Astrocyte of the cerebellum (primary cell): ENCODE data around the gene PPP1R16B.

Experiments used
- DNase-seq: peaks from one replicate; pipeline ENCODE4 v3.0.0-alpha.2; 2011; ENCODE audit warnings: low read depth
- H3K4me3 ChIP-seq: 2 replicates; pipeline ENCODE4 v1.5.1; 2011; ENCODE audit warnings: mild to moderate bottlenecking, low read depth, low read length, moderate library complexity
- CTCF ChIP-seq: IDR thresholded peaks from 2 replicates; pipeline ENCODE4 v1.5.1; 2012; ENCODE audit warnings: low read length, low read depth, moderate library complexity, mild to moderate bottlenecking; ENCODE audit errors: missing control alignments
- in situ Hi-C: cut with HindIII; loops from 2 replicates; pipeline ENCODE4 v1.10.0; 2017; ENCODE audit warnings: low sequenced_read_pairs

PPP1R16B gene

GRCh38 chr20:38830356-38830755, 24.9 kb downstream of the PPP1R16B start:
- TF ChIP-seq CTCF = no peak
- no peak for DNase-seq
- H3K4me3 ChIP-seq = no peak overlapping the region
- in situ Hi-C loops = no loop called here

DNA sequence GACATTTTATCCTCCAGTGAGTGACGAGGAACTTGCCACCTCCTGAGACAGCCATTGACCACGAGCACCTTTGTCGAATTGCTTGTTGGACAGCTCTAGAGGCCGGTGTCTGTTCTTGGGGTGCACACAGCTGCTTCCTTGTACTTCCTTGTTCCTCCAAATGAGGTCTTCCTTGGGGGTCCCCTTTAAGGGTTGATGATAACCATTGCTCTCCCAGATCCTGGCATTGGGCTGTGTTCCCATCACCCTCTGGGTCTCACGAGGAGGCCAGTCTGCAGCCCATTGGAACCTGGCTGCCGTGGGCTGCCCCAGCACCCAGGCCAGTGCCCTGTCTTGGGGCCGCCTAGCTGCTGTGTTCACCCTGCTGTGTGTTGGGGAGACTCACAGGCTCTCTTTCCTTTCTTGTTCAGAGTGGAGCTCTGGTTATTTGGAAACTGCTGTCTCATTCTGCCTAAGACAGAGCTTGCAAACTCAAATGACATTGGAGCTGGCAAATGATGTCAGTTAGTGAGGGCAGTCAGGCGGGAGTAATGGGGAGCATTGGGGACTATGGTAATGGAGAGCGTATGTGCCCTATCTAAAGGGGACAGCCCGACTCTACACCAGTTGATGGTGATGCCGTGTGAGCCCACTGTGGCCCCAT, 25.7 kb downstream of the PPP1R16B start:
- TF ChIP-seq CTCF = no peak
- no peak for DNase-seq
- H3K4me3 ChIP-seq = no peak overlapping the region
- in situ Hi-C loops = no loop called here

DNA sequence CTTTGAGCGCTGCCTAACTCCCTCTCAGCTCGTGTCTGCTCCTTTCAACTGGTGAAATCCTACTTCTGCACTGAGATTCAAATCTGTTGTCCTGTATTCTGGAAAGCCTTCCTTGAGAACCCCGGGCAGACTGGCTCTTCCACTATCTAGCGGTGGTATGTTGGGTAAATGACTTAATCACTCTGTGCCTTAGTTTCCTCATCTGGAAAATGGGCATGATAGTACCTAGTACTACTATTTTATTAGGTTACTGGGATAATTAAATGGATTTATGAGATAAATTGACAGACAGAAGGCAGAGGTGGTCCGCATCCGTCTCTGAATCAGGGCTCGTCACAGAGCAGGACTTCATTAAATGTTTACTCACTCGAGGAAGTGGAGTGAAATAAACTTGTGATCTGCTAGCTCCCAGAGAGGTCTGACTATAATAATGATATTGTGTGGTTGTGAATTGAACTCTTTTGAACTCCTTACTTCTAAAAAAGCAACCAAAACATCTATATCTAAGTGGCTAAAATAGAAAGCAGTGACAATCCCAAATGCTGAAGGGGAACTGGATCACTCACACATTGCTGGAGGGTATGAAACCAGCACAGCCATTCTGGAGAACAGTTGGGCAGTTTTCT, 26.6 kb downstream of the PPP1R16B start:
- DNase-seq = no peak
- TF ChIP-seq CTCF = no peak
- no peak overlapping the region for H3K4me3 ChIP-seq
- in situ Hi-C loops = no loop called here

DNA sequence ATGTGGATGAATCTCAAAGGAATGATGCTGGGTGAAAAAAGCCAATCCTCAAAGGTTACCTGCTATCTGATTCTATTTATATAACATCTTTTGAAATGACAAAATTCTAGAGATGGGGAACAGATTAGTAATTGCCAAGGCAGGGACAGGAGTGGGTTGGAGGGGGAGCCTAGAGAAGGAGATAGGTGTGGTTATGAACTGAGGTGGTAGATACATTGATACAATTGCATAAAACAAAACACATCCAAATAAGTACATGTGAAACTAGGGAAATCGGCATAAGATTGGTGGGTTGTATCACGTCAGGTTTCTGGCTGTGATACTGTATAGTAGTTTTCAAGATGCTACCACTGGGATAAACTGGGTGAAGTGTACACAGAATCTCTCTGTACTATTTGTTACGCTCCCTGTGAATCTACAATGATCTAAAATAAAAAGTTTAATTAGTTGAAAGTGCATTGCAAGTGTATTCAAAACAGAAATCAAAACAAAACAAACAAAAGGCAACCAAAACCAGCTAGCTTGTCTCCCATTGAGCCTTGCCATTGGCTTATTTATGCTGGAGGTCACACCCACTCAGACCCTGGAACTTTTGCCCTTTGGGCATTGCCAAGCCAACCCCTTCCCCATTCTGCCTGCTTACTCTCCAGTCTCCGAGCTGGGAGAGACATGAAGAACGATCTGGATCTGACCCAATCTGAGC, 27.8 kb downstream of the PPP1R16B start:
- DNase-seq = no peak

GRCh38 chr20:38833857-38834164, 28.3 kb downstream of the PPP1R16B start:
- no peak for DNase-seq

More for the DNA sequence above, 27.8 kb downstream of the PPP1R16B start:
- no peak for TF ChIP-seq CTCF
- in situ Hi-C loops = no loop called here
- H3K4me3 ChIP-seq = no peak overlapping the region

GRCh38 chr20:38834868-38835267, 29.4 kb downstream of the PPP1R16B start:
- in situ Hi-C loops = no loop called here
- no peak overlapping the region for H3K4me3 ChIP-seq

More at GRCh38 chr20:38833857-38834164, 28.3 kb downstream of the PPP1R16B start:
- no peak for TF ChIP-seq CTCF
- H3K4me3 ChIP-seq = no peak overlapping the region
- in situ Hi-C loops = no loop called here

More at GRCh38 chr20:38834868-38835267, 29.4 kb downstream of the PPP1R16B start:
- TF ChIP-seq CTCF = no peak
- DNase-seq = no peak
